HK-2 (cell line): ENCODE results near the gene P2RX3.
"Not testable (repeated sequence)": the region's sequence is repeated elsewhere in the genome, so short reads cannot be mapped to it uniquely, and the experiment has no call there.

Experiments
- DNase-seq: peaks from one replicate; pipeline ENCODE4 v3.0.0-alpha.2; 2018; ENCODE audit not compliant: unreplicated experiment

Gene P2RX3

DNA sequence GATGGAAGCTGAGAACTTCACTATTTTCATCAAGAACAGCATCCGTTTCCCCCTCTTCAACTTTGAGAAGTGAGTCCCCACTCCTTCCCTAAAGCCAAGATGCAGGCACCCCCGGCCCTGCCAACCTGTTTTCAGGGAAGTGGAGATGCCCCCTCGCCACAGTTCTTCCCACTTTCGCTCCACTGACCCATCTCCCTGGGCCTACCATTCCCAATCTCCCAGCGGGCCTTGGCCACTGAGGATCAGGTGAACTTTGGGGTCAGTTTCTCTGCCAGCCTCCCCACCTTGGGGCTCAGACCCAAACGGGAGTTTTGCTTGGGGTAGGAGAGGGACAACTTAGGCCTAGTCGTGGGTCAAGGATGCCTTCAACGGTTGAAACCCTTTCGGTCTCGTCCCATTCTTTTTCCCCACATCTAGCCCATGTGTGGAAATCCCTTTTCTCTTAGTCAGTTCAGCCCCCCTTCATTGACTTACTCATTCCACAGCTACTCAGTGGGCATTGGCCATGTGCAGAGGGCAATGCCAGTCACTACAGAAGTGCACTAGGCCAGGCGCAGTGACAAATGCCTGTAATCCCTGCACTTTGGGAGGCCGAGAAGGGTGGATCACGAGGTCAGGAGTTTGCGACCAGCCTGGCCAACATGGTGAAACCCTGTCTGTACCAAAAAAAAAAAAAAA is 10.6 kb downstream of the P2RX3 start:
- DNase-seq, result no peak

DNA sequence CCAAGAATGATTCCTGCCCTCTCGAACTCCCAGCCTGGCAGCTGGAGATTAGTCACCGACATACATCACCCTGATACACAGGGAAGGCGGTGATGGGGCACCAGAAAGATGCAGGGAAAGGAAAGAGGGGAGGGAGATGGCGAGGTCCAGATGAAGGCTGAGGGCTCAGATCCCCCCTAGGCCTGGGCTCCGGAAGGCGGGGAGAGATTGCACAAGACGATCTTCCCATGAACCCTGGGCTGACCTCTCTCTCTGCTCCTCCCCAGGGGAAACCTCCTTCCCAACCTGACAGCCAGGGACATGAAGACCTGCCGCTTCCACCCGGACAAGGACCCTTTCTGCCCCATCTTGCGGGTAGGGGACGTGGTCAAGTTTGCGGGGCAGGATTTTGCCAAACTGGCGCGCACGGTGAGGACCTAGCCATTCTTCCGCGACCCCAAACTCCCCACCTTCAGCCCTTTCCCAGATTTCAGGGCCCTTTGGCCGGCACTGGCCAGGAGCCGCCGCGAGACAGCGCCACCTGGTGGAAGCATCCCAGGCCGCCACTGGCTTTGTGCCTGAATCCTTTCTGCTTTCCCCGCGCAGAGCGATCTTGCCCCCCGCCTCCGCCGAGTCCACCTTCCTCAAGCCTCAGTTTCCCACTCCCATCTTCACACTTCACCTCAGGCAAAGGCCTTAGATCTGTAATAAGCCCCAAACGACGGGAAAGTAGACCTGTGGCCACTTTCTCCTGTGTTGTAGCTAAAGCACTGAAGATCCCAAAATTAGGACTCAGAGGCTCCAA is 11.5 kb downstream of the P2RX3 start:
- peak; percentile 73 for DNase-seq

DNA sequence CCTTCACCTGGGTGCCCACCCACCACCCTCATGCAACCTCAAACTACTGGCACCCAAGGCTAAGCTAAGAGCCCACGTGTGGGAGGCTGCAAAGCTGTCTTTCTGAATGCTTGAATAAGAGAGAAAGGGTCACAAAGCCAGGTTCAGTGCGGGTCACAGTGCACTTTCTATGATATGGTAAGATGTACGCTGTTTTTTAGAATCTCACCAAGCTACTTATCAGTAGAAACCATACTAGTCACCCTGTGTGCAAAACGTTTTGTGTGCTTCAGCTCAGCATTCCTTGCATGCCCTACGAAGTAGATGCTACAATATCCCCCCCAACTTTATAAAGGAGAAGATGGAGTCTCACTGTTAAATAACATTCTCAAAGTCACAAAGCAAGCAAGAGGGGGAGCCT is 14.9 kb downstream of the P2RX3 start:
- DNase-seq, result no peak

DNA sequence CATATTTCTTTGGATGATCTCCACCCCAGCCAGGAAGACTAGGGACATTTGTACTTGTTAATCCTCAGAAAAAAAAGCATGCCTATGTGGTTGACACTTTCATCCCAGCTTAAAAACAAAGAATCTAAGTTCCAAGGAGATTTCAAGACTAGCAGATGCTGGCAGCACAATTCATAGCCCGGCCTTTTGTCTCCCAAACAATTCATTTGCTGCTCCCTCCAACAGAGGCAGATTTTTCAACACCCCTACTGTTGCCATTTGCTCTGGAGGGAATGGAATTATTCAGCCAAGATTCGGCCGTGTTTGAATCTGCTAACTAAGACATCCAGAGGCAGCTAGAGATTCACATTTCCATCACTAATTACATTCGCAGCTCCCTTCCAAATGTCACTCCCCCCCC is 15.3 kb downstream of the P2RX3 start:
- DNase-seq, result no peak

DNA sequence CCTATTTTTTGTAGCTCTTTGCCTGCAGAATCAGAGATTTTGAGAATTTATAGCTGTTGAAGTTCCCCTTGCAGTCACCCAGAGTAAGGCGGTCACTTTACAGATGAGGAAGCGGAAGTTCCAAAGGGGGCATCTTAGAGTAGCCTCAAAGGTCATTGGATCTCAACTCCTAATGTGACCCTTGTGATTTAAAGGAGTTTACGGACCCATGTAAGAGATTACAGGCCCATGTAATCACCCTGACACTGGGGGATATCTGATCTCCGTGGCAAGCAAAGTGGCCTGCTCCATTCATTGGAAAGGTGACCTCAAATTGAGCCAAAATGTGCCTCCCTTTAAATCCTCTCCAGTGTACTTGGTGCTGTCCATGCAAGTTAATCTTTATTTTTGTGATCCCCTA is 15.7 kb downstream of the P2RX3 start:
- no peak for DNase-seq

DNA sequence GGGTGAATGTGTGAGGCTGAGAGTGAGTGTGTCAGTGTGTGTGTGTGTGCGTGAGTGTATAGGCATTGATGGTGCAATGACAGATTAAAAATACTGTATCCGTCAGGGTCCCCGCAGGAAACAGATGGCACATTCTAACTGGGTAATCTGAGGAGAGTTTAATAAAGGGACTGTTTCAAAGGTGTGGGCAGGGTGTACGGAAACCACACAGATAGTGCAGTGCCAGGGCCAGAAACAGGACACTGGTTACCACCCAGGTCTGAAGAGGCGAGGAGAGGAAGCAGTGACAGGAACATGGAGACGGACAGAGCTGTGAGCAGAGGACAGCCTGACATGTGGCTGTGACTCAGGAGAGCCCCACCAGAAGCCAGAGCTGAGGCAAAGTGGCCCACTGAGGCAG is 16.5 kb downstream of the P2RX3 start:
- no peak for DNase-seq

DNA sequence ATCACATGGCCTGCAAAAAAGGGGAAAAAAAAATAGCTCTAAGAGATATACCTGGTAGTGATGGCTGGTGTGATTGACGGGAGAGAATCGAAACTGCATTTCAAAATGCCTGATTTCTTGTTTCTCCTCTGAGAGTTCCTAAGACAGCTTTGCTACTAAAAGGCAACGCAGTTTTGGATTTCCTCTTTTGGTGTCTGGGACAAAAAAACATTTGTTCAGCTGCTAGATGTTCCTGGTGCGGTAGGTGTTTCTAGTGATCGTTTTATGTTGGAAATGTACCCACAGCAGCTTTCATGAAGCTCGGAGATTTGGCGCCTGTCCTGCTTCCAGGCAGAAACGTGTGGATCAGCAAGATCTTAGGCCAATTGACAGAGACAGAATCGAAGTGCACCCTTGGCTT is 18.1 kb downstream of the P2RX3 start:
- DNase-seq, result no peak

DNA sequence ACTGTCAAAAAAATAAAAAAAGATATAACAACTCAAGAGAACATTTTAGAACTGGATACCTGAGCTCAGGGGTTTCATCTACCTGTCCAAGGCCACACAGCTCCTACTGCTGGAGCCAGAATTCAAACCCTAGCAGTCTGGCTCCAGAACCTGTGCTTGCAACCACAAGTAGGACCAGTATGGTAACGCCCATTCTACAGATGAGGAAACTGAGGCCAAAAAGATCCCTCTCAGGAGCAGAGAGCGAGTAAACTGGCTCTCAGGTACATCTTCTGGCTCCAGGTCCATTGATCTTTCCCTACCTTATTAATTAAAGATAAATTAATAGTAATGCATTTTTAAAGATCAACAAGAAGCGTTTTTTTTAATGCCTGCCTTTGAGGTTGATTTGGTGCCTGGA is 19.2 kb downstream of the P2RX3 start:
- DNase-seq, result no peak

DNA sequence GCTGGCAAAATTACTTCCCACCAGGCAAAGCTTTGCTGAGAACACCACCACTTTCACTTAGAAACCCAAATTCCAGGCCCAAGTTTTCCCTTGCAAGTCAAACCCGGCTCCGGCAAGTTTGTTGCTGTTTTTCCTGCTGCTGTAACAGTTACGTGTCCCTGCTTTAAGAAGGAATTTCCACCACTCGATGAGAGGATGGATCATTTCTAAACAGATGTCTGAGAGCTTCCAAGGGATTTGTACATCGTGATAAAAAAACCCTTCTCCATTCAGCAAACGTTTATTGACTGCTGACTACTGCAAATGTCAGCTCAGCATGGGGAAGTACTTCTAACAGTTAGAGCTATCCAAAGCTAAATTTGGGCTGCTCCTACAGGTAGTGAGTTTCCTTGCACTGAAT is 19.7 kb downstream of the P2RX3 start:
- DNase-seq, result no peak

DNA sequence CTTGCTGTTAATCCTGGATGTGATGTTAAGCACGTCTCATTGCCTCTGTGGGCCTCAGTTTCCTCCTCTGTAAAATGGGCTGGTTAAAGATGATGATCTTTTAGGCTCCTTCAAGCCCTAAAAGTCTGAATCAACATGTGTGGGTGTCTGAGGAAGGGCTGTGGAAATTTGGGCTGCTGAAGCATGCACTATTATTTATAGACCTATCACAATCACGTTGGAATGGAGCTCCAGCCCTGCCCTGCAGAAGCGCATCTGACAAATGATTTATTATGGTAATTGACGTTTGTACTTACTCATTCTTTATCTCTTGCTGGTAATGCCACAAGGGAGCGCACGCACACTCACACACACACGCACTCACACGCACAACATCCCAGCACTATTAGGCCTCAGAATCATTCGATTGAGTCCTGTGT is 20.4 kb downstream of the P2RX3 start:
- no peak for DNase-seq

DNA sequence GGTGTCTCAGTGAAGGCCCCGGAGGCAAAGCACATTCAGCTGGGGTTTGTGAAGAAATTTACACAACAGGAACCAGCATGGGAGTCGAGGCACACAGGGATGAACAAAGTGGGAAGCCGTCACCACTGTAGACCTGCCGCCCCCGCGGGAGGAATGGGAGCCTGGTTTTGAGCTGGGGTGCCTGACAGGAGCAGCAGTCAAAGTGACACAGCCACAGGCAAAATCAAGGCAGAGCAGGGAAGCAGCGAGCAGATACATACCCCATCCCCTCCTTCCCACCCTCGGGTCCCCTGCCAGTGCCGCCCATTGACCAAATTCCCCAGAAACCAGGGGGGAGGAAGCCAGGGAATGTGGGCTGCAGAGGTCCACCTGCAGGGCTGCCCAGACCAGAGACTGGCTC is 20.8 kb downstream of the P2RX3 start:
- DNase-seq, result no peak

DNA sequence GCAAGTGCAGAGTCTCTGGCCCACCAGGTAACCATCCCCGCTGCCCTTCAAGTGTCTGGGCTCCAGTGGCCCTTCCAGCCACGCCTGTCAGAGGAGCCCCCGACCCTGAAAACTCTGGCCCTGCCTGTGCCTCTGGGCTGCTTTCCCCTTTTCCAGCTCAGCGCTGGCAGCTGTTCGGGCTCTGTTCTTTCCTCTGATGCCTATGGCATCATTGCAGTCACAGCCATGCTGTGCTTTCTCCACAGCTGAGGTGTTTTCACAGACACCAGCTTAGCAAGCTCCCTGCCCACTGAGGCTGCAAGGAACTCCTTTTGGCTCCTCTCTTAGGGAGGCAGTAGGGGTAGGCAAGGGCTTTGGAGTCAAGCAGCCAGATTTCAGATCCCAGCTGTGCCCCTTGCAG is 21.2 kb downstream of the P2RX3 start:
- DNase-seq, result no peak

DNA sequence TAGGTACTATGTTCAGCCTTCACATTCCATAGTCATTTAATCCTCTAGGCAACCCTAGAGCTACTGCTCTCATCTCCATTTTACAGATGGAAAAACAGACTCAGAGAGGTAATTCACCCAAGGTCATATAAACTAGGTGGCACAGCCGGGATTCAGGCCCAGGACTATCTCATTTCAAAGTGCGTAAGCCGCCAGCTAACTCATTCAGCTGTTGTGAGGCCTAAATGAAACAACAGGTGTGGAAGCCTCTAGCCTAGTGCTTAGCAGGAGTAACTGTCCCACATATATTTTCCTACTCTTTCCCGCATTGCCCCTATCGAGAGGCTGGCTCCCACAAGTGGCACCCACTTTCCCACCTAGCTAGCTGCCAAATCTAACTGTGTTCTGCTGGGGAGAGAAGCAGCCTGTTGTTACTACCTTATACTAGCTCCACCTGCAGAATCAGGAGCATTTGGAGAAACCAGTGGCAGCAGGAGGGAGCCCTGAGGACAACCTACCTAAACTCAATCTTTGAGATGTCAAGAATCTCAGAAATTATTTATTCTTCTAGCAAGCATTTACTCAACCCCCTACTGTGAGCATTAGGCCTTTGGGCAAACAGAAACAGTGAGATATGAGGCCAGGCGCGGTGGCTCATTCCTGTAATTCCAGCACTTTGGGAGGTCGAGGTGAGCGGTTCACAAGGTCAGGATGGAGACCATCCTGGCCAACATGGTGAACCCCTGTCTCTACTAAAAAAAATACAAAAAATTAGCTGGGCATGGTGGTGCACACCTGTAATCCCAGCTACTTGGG is 21.9 kb downstream of the P2RX3 start:
- no peak for DNase-seq

DNA sequence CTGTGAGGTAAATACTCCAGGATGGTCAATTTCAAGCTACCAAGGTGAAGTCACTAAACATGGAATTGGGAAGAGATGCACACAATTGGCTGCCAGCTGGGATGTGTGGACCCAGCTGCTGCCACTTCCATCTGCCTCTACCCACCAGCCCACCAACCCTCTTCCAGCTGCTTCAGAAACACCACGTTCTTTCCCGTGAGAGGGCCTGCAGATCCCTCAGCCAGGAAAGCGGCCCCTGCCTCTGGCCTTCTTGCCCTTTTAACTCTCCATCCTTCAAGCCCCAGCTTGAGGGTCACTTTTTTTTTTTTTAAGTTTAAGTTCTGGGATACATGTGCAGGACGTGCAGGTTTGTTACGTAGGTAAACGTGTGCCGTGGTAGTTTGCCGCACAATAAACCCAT is 22.8 kb downstream of the P2RX3 start:
- no peak for DNase-seq

DNA sequence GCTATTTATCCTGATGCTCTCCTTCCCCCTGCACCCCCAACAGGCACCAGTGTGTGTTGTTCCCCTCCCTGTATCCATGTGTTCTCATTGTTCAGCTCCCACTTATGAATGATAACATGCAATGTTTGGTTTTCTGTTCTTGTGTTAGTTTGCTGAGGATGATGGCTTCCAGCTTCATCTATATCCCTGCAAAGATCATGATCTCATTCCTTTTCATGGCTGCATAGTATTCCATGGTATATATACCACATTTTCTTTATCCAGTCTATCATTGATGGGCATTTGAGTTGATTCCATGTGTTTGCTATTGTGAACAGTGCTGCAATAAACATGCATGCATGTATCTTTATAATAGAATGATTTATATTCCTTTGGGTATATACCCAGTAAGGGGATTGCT is 23.3 kb downstream of the P2RX3 start:
- not testable (repeated sequence) for DNase-seq

DNA sequence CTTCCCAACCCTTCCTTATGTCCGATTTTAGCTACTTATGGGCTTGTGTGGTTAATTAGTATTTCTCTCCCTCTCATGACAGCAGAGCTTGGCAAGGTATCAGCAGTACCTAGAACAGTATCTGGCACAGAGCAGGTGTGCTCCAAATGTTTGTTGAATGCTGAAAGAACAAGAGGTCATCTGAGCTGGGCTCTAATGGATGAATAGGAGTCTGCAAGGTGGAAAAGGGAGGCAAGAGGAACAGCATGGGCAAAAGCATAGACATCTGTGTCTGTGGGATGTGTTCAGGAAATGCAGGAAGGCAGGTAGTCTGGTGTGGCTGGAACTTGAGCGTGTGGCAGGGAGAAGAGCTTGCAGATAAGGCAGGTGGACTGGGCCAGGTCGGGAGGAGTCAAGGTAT is 23.8 kb downstream of the P2RX3 start:
- DNase-seq, result no peak

DNA sequence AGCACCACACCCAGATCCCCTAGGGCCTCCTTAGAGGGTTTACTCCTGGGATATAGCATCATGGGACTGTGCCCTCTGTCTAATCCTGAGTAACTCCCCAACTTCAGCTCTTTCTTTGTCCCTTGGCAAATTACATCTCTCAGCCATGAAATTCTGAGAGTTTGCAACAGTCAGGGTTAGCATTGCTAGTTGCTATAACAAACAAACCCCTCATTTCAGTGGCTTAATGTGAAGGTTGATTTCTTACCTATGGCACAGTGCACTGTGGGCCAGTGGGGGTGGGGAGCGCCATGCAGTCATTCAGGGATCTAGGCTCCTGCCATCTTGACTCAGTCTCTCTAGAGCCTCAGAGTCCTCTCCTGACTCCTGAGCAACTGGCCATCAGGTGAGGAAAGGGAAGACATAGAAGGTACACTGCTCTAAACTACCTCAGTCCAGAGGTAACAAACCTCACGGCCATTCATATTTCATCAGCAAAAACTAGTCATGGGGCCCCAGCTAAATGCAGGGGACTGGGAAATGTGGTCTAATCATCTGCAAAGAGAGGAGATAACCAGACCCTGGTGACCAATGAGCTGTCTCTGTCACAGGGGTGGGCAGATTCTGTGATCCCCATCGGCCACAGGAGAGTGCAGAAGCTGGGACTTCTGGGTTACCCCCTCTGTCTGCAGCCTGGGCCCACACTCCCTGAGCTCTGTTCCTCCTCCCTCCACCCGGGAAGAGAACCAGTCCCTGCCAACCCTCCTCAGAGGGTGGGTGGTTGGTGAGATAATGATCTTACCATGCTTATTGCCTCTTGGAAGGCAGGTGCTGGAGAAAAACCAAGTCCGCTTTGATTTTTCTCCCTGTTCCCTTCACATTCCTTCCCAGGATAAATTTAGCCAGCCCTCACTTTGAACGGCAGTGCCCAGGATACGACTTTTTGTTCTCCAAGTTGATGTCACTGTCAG is 25.3 kb downstream of the P2RX3 start:
- no peak for DNase-seq

DNA sequence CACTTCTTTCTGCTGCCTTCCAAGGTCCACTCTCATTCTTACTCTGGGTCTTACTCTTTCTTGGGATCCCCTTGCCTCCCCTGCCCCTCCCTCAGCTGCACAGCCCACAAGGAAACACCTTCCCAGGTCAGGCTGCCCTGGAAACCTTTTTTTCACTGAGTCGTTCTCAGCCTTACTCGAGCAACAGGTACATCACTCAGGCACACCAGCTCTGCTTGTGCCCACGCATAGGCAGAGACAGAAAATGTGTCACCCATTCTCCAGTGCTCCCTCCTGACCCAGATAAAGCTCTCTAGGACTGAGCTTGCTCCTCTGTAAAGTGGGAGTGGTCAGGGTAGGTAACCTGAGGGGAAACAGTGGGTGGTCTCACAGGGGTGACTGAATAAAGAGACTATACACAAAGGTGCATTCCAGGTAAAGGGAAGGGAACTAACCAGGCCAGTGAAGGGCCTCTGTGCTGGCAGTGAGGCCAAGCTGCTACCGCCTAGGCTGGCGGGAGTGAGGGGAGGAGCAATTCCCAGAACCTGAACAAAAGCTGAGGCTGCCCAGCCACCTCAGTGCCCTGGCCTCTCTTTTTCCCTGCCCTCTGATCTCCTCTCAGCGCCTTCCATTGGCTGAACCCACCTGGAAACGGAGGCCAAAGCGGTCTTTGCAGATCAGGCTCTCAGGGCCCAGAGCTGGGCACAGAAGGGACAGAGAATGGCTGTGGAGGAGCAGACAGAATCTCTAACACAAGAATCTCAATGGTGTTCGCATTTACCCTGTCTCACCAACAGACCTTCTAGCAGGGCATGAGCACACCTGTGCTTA is 26.9 kb downstream of the P2RX3 start:
- DNase-seq, result no peak

DNA sequence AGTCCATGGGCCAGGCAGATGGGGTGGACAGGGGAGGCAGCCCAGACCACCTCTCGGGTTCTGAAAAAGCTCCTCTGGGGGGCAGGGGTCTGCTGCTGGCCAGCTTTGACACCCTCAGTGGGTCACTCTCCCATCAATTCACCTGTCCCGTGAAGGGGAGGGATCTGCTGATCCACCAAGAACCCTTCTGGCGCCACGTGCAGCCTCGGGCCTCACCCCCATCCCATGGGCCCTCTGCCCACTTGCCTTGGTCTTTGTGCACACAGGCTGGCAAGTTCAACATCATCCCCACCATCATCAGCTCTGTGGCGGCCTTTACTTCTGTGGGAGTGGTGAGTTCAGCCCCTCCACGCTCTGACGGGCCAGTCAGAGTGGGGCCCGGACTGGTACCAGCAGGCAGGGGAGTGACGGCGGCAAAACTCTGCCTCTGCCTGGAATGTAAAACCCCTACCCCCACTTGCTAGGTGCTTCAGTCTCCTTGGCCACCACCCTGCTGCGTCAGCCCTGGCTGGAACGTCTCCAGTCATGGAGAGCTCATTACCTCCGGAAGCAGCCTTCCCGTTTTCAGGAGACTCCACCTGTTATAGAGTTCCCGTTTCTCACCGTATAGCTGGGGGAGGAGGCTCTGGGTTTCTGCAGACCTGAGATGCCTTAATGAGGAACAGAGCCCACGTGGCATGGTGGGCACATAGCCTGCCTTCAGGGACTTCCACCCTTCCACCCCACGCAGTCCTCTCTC is 30.1 kb downstream of the P2RX3 start:
- no peak for DNase-seq

DNA sequence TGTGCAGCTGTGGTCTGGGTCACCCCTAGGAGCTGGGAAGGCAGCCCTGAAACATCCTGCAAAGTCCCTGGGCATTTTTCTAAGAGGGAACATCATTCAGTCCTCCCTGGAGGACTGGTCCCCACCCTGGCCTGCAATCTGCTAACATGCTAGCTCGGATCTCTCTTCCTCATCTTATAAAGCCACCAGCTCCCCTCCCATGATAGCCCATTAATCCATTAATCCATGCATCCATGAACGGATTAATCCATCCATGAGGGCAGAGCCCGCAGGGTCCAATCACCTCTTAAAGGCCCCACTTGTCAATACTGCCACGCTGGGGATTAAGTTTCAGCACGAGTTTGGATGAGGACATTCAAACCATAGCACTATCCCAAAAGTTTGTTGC is 30.7 kb downstream of the P2RX3 start:
- no peak for DNase-seq
